Measurements from ENCODE around the gene ANKRD62.

GRCh38 chr18:12099160-12099559 is 5.5 kb downstream of the ANKRD62 start:
- TF ChIP-seq CTCF (IDR thresholded peaks at IDR 0.05) = no peak
- TF ChIP-seq POLR2A (IDR thresholded peaks at IDR 0.05) = no peak

Data from heart left ventricle (tissue), 13 donors.